AG04450 (cell line): ENCODE measurements around the gene DPCD. TPM values are rescaled to one million over a fixed set of nuclear protein-coding genes. Genes with fewer than 3 reads are reported as not detected.

ENCODE experiments used
- CTCF ChIA-PET: fragments of 300-600, 350-600 bp; formaldehyde crosslinking; extraction: SDS; loops from one replicate; lab custom pipeline; 2022; ENCODE audit warnings: antibody characterized with exemption, inconsistent platforms; lab: Charles Lee
- POLR2A ChIA-PET: fragments of 350-600 bp; formaldehyde crosslinking; extraction: SDS; loops from one replicate; lab custom pipeline; 2021; ENCODE audit warnings: antibody characterized with exemption, inconsistent platforms; lab: Yijun Ruan, JAX
- DNase-seq: peaks from one replicate; pipeline ENCODE4 v3.0.0-alpha.2; 2011; ENCODE audit warnings: low read depth, low spot score
- H3K27ac ChIP-seq: one replicate; pipeline ENCODE4 v1.5.1; 2012; ENCODE audit warnings: low read depth, low read length, control low read depth
- H3K27me3 ChIP-seq: one replicate; pipeline ENCODE4 v1.6.0; 2012; ENCODE audit warnings: low read length; ENCODE audit not compliant: control insufficient read depth, insufficient read depth
- H3K4me3 ChIP-seq: 2 replicates; pipeline ENCODE4 v1.5.1; 2011; ENCODE audit warnings: mild to moderate bottlenecking, low read depth, low read length, control low read depth
- H3K9me3 ChIP-seq: 2 replicates; pipeline ENCODE4 v1.5.1; 2012; ENCODE audit warnings: low read length; ENCODE audit not compliant: control insufficient read depth, insufficient read depth
- polyA plus RNA-seq: library from polyadenylated mRNA; depleted of rRNA; stranded (reverse); fragments of >200 nt; gene quantifications from 2 replicates; pipeline ENCODE4 v1.2.3, GENCODE V29; 2011
- TF ChIP-seq, protein P1 (sequence below): IDR thresholded peaks from 2 replicates; pipeline ENCODE4 v1.5.1; 2011; ENCODE audit warnings: low read depth, low read length, control low read depth, inconsistent platforms

Gene DPCD
- polyA plus RNA-seq, 1 experiment: 49.7 TPM

DNA sequence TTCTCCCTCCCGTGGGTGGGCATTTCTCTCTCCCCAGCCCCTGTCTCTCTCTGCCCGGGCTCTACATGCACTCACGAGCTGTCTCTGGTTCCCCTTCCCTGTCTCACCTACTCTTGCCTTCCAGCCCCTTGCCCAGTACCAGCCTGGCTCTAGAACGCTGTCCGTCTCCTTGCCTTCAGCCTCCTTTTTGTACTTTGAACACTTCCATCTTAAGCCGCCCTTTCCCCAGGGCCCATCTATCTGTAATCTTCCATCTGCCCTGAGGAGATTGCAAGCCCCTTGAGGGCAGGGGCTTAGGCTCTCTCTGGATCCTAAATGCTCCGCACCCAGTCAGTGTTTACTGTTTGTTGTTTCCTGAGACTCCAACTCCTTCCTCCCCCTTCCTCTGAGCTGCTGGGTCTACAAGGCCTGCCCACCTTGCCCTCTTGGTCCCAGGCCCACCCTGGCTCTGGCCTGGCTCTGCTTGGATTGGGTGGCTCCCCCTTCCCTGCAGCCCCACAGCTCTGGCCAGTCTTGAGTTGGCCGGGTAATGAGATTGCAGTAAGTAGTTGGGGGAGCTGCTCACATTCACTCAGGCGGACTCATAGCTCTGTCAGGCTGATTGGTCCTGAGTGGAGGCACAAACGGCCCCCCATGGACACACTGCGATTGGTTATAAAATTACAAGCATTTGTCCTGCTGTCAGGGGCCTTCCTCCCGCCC lies 28.4 kb upstream of the DPCD start:
- DNase-seq: no peak
- Histone ChIP-seq H3K9me3 (no peaks in the 10 kb centered on the region), H3K27ac (no peak overlapping the region), H3K4me3 (no peak overlapping the region), H3K27me3 (peaks cover 5% of the 10 kb centered on the region)
- ChIA-PET POLR2A (no interaction called here), CTCF (interaction anchor here (0.9 to 1.1 kb wide), 2 partner anchors 11 to 345 kb away, joined by 3 to 4 read pairs; no protein-coding TSS in a partner anchor)
- TF ChIP-seq, protein P1, sequence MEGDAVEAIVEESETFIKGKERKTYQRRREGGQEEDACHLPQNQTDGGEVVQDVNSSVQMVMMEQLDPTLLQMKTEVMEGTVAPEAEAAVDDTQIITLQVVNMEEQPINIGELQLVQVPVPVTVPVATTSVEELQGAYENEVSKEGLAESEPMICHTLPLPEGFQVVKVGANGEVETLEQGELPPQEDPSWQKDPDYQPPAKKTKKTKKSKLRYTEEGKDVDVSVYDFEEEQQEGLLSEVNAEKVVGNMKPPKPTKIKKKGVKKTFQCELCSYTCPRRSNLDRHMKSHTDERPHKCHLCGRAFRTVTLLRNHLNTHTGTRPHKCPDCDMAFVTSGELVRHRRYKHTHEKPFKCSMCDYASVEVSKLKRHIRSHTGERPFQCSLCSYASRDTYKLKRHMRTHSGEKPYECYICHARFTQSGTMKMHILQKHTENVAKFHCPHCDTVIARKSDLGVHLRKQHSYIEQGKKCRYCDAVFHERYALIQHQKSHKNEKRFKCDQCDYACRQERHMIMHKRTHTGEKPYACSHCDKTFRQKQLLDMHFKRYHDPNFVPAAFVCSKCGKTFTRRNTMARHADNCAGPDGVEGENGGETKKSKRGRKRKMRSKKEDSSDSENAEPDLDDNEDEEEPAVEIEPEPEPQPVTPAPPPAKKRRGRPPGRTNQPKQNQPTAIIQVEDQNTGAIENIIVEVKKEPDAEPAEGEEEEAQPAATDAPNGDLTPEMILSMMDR: no peak

DNA sequence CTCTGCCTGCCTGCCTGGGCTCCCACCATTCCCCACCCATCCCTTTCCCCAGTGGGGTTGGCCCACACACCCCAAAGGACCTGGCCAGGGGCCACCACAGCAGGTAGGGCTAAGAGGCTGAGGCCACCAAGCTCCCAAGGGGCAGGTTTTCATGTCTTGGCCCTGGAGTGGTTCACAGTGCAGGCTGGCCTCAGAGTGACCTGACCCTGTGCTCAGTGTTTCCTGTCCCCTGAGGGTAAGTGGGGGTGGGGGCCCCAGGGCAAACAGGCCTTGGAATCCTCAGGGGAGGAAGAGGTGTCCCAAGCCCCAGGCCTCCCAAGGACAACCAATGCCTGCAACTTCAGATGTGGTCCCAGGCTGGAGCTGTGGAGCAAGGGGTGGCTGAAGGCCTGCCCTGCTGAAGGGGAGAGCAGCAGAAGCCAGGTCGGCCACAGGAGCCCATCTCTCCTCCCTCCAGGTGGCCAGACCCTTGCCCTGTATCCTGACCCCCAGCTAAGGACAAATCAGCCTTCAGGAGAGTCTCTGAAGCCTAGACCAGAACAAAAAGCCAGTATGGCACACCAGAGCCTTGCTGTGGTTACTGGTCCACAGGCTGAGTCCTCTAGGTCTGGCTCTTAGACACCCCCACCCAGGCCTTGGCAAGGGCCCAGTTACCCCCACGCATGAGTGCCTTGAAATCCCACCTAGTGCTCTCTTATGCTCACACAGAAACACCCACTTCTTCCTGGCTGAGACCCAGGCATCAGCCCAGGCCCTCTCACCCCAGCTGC lies 27.6 kb upstream of the DPCD start:
- DNase-seq: no peak
- no peak overlapping the region for H3K4me3 ChIP-seq
- TF ChIP-seq, protein P1: no peak
- peaks cover 12% of the 10 kb centered on the region for H3K27me3 ChIP-seq
- CTCF ChIA-PET: interaction anchor here (0.9 to 1.2 kb wide), 2 partner anchors 10 to 346 kb away, joined by 3 to 4 read pairs; no protein-coding TSS in a partner anchor
- POLR2A ChIA-PET: no interaction called here
- no peak overlapping the region for H3K27ac ChIP-seq
- H3K9me3 ChIP-seq: no peaks in the 10 kb centered on the region

DNA sequence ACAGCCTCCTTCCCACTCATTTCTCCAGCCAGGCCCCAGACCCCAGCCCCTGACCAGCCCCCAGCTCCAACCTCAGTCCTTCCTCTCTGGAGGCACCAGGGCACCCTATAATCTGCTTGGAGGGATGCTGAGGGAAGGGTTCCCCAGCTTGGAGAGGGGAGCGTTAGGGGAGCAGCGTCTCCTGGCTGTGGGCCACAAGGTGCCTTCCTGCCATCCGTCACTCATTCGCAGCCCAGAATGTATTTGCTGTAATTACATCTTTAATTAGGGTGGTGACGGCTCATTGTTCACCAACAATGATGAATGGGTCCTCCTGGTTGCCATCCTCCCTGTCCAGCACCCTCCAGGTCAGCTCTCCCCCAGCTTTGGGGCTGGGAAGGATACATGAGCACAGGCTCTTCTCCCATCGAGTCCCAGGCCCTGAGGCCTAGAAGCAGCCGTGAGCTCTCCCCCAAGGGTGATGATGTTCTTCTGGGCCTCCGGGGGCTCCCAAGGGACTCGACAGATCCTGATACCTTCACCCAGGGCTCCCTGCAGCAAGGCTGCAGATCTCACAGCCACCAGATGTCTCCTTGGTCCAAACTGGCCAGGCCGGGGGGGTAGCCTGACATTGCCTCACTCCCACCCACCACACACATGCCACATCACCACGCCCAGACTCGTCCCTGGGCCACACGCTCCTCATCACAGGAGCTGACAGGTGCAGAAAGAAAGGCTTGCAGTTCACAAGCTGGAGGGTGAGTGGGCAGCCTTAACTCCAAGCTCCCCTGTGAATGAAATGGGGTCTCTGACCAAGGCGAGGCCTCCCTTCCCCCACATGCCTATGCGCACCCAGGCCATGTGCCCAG lies 26.8 kb upstream of the DPCD start:
- H3K27me3 ChIP-seq: peaks cover 14% of the 10 kb centered on the region
- H3K27ac ChIP-seq: no peak overlapping the region
- no peak overlapping the region for H3K4me3 ChIP-seq
- ChIA-PET POLR2A (interaction anchor here (0.6 kb wide), 1 partner anchor 94 kb away, joined by 4 read pairs; no protein-coding TSS in a partner anchor), CTCF (interaction anchor here (0.5 to 1.2 kb wide), 4 partner anchors 9 to 400 kb away, joined by 3 to 4 read pairs (median 3); no protein-coding TSS in a partner anchor)
- TF ChIP-seq, protein P1: no peak
- no peaks in the 10 kb centered on the region for H3K9me3 ChIP-seq
- DNase-seq: no peak

DNA sequence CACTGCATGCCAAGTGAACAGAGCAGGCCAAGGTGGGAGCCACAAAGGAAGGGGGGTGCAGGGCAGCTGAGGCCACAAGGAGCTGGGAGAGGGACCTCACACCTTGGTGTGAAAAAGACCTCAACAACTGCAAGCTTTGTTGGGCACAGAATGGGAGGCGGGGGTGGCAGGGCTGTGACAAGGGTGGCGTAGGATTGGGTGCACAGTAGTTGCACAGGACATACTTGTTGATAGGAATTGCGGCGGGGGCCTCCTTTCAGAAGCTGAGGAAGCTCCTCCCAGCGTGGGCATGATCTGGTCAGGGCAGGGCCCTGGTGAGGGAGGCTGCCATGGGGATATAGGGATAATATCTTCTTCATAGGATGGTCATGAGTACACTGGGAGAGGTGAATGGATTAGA lies 25.9 kb upstream of the DPCD start:
- no peak overlapping the region for H3K4me3 ChIP-seq
- H3K27me3 ChIP-seq: peaks cover 23% of the 10 kb centered on the region
- H3K9me3 ChIP-seq: no peaks in the 10 kb centered on the region
- POLR2A ChIA-PET: interaction anchor here (0.6 kb wide), 1 partner anchor 94 kb away, joined by 4 read pairs; no protein-coding TSS in a partner anchor
- no peak for DNase-seq
- H3K27ac ChIP-seq: no peak overlapping the region
- TF ChIP-seq, protein P1: no peak
- CTCF ChIA-PET: interaction anchor here (0.7 to 1.4 kb wide), 2 partner anchors 348 to 399 kb away, joined by 3 to 8 read pairs; no protein-coding TSS in a partner anchor
